Skeletal muscle tissue (tissue), 4 donors: ENCODE results near the gene CHRM5. TPM values are rescaled to one million over a fixed set of nuclear protein-coding genes. Genes with fewer than 3 reads are reported as not detected.

ENCODE experiments used
- H3K27ac ChIP-seq: one replicate; pipeline ENCODE4 v1.7.0; 2013; ENCODE audit warnings: mild to moderate bottlenecking, low read depth, low read length, inconsistent platforms
- H3K27me3 ChIP-seq, 3 donors: one replicate each; pipeline ENCODE4 v1.7.0; 2013; ENCODE audit warnings: low read length in 3 of 3; ENCODE audit not compliant: control insufficient read depth in 3 of 3, insufficient read depth in 3 of 3
- H3K36me3 ChIP-seq, 3 donors: one replicate each; pipeline ENCODE4 v1.7.0; 2013; ENCODE audit warnings: low read length in 3 of 3; ENCODE audit not compliant: control insufficient read depth in 3 of 3, insufficient read depth in 3 of 3
- H3K4me1 ChIP-seq, 3 donors: one replicate each; pipeline ENCODE4 v1.7.0; 2013; ENCODE audit warnings: low read length in 3 of 3, mild to moderate bottlenecking in 3 of 3; ENCODE audit not compliant: control insufficient read depth in 3 of 3, insufficient read depth in 3 of 3
- H3K4me3 ChIP-seq, 3 donors: one replicate each; pipeline ENCODE4 v1.7.0; 2013; ENCODE audit warnings: low read length in 3 of 3
- H3K9ac ChIP-seq, 3 donors: one replicate each; pipeline ENCODE4 v1.7.0; 2013; ENCODE audit warnings: low read length in 3 of 3, mild to moderate bottlenecking in 3 of 3, moderate library complexity in 2 of 3, low read depth in 1 of 3
- H3K9me3 ChIP-seq, 3 donors: one replicate each; pipeline ENCODE4 v1.7.0; 2013; ENCODE audit warnings: low read length in 3 of 3; ENCODE audit not compliant: control insufficient read depth in 3 of 3
- total RNA-seq: library from RNA; depleted of rRNA; stranded (reverse); fragments of >200 nt; gene quantifications from one replicate; pipeline ENCODE4 v1.2.3, GENCODE V29; 2014
- donor health status: Osteomylitis.

Gene CHRM5
- total RNA-seq, 1 donor from 2014 or later = not detected

- Histone ChIP-seq H3K27me3 (no peaks in the 10 kb centered on the region), H3K9ac (no peak overlapping the region), H3K4me3 (no peak overlapping the region), H3K36me3 (no peaks in the 10 kb centered on the region), H3K4me1 (no peaks in the 10 kb centered on the region), H3K9me3 (peaks cover 0 to 2% (median 0%) of the 10 kb centered on the region in 3 donors), H3K27ac (no peak overlapping the region)
These were observed 85.9 kb downstream of the CHRM5 start for GRCh38 chr15:34054081-34054707.

GRCh38 chr15:34055868-34056595 lies 87.7 kb downstream of the CHRM5 start:
- no peak overlapping the region for H3K27ac ChIP-seq
- no peak overlapping the region for H3K9ac ChIP-seq
- H3K9me3 ChIP-seq = no peaks in the 10 kb centered on the region
- no peaks in the 10 kb centered on the region for H3K4me1 ChIP-seq
- no peaks in the 10 kb centered on the region for H3K36me3 ChIP-seq
- no peaks in the 10 kb centered on the region for H3K27me3 ChIP-seq
- H3K4me3 ChIP-seq = no peak overlapping the region

- H3K4me1 ChIP-seq = no peaks in the 10 kb centered on the region
- H3K4me3 ChIP-seq = no peak overlapping the region
- no peaks in the 10 kb centered on the region for H3K9me3 ChIP-seq
- no peaks in the 10 kb centered on the region for H3K36me3 ChIP-seq
- no peak overlapping the region for H3K27ac ChIP-seq
- H3K27me3 ChIP-seq = no peaks in the 10 kb centered on the region
- H3K9ac ChIP-seq = no peak overlapping the region
These were observed 88.6 kb downstream of the CHRM5 start for GRCh38 chr15:34056911-34057310.

GRCh38 chr15:34059476-34059875 lies 91.2 kb downstream of the CHRM5 start:
- no peak overlapping the region for H3K9ac ChIP-seq
- H3K4me1 ChIP-seq = no peaks in the 10 kb centered on the region
- no peaks in the 10 kb centered on the region for H3K36me3 ChIP-seq
- no peaks in the 10 kb centered on the region for H3K27me3 ChIP-seq
- no peak overlapping the region for H3K4me3 ChIP-seq
- H3K9me3 ChIP-seq = no peaks in the 10 kb centered on the region
- no peak overlapping the region for H3K27ac ChIP-seq

- Histone ChIP-seq H3K27ac (no peak overlapping the region), H3K36me3 (no peaks in the 10 kb centered on the region), H3K4me1 (no peaks in the 10 kb centered on the region), H3K9me3 (no peaks in the 10 kb centered on the region), H3K27me3 (no peaks in the 10 kb centered on the region), H3K4me3 (no peak overlapping the region), H3K9ac (no peak overlapping the region)
These were observed 91.6 kb downstream of the CHRM5 start for GRCh38 chr15:34059946-34060345.

GRCh38 chr15:34064438-34064837 lies 96.1 kb downstream of the CHRM5 start:
- Histone ChIP-seq H3K27ac (no peak overlapping the region), H3K4me1 (no peaks in the 10 kb centered on the region), H3K36me3 (no peaks in the 10 kb centered on the region), H3K27me3 (no peaks in the 10 kb centered on the region), H3K9me3 (no peaks in the 10 kb centered on the region), H3K4me3 (no peak overlapping the region), H3K9ac (no peak overlapping the region)

- Histone ChIP-seq H3K9ac (no peak overlapping the region), H3K27me3 (no peaks in the 10 kb centered on the region), H3K4me3 (no peak overlapping the region), H3K36me3 (no peaks in the 10 kb centered on the region), H3K27ac (no peak overlapping the region), H3K4me1 (no peaks in the 10 kb centered on the region), H3K9me3 (no peaks in the 10 kb centered on the region)
These were observed 97.0 kb downstream of the CHRM5 start for GRCh38 chr15:34065261-34065660.

- no peaks in the 10 kb centered on the region for H3K36me3 ChIP-seq
- no peaks in the 10 kb centered on the region for H3K27me3 ChIP-seq
- no peaks in the 10 kb centered on the region for H3K9me3 ChIP-seq
- H3K4me1 ChIP-seq = no peaks in the 10 kb centered on the region
- H3K9ac ChIP-seq = no peak overlapping the region
- H3K27ac ChIP-seq = no peak overlapping the region
- H3K4me3 ChIP-seq = no peak overlapping the region
These were observed 97.6 kb downstream of the CHRM5 start for GRCh38 chr15:34065941-34066340.

GRCh38 chr15:34070003-34070402 lies 101.7 kb downstream of the CHRM5 start:
- H3K27me3 ChIP-seq = no peaks in the 10 kb centered on the region
- H3K9ac ChIP-seq = no peak overlapping the region
- no peaks in the 10 kb centered on the region for H3K36me3 ChIP-seq
- no peaks in the 10 kb centered on the region for H3K4me1 ChIP-seq
- no peak overlapping the region for H3K4me3 ChIP-seq
- no peak overlapping the region for H3K27ac ChIP-seq
- H3K9me3 ChIP-seq = no peaks in the 10 kb centered on the region

- no peaks in the 10 kb centered on the region for H3K4me1 ChIP-seq
- no peaks in the 10 kb centered on the region for H3K27me3 ChIP-seq
- no peaks in the 10 kb centered on the region for H3K36me3 ChIP-seq
- H3K27ac ChIP-seq = no peak overlapping the region
- H3K9me3 ChIP-seq = no peaks in the 10 kb centered on the region
- H3K4me3 ChIP-seq = no peak overlapping the region
- H3K9ac ChIP-seq = no peak overlapping the region
These were observed 108.5 kb downstream of the CHRM5 start for GRCh38 chr15:34076785-34077184.
